HG03575 (cell line): ENCODE results near the gene GFER.

Source experiments
- ATAC-seq: cut with Tn5 transposase; IDR thresholded peaks from one replicate; pipeline ENCODE4 v1.9.1; 2021; ENCODE audit not compliant: unreplicated experiment, insufficient number of reproducible peaks, low FRiP score; ENCODE audit errors: extremely low read depth

GFER gene

DNA sequence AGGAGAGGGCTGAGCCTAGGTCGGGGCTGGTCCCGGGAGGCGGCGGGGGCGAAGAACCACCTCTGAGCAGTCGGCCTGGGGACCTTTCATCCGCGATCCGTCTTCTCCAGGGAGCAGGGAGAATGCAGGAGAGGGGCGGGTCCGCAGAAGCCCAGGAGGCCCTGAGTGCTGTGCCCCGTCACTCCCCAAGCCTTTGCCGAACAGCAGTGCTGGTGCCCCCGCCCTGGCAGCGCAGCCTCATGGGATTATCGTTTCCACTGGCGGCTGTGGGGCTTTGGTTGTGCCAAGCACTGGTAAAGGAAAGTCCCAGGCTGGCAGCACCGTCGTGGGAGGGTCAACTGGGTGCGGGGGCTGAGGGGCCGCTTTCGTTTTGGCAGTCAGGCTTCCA is 11.5 kb upstream of the GFER start:
- no peak for ATAC-seq

DNA sequence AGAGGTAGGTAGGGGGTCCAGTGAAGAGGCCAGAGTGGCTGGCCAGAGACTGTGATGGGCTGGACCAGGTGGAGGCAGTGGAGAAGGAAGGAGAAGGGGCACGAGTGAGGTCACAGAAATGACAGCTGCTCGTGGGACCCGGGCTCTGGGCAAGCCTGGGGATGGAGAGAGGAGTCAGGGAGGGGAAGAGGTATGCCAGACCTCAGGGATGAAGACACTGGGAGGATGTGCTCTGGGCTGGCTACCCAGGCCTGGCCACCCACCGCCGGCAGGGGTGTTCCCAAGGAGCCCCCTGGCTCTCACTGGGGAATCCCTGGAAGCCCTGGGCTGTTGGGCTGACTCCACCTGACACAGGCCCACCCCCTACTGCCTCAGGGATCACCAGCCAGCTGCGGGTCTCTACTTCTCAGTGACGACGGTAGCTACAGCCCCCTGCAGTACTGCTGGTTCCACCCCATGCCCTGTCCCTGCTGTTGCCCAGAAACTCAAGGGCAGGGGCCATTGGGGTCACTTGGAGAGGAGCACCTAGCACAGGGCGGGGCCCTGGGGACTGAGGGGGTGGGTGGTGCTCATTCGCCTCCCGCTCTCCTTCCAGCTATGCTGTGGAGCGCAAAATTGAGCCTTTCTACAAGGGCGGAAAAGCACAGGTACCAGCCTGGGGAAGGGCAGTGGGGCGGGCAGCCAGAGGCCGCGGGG is 10.4 kb upstream of the GFER start:
- no peak for ATAC-seq

GRCh38 chr16:1974157-1975070 is 9.6 kb upstream of the GFER start:
- ATAC-seq, result no peak

- ATAC-seq, result no peak
Observed at GRCh38 chr16:1975432-1976215, 8.4 kb upstream of the GFER start.

DNA sequence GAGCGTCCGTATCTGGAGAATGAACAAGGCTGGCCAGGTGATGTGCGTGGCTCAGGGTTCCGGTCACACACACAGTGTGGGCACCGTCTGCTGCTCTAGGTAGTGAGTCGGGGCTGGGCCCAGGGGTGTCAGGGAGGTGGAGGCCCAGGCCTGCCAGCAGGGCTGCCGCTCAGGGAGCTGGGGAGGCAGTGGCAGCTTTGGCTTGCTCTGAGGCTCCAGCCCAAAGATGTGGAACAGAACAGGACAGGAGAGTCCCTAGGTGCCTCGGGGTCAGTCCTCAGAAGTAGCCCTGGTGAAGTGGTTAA is 7.8 kb upstream of the GFER start:
- no peak for ATAC-seq

GRCh38 chr16:1976951-1977874 is 6.8 kb upstream of the GFER start:
- ATAC-seq, result no peak

DNA sequence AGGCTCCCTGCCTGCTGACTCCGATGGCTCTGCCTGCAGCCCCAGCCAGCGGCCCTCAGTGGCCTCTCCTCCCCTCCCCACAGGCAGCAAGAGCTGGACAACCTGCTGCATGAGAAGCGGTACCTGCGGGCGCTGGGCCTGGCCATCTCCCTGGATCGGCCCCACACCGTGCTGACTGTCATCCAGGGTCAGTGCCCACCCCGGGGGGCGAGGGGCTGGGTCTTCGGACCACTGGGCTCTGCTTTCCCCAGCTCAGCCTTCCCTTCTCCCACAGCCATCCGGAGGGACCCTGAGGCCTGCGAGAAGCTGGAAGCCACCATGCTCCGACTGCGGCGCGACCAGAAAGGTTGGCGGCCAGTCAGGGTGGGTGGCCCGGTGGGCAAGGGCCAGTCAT is 6.1 kb upstream of the GFER start:
- no peak for ATAC-seq

DNA sequence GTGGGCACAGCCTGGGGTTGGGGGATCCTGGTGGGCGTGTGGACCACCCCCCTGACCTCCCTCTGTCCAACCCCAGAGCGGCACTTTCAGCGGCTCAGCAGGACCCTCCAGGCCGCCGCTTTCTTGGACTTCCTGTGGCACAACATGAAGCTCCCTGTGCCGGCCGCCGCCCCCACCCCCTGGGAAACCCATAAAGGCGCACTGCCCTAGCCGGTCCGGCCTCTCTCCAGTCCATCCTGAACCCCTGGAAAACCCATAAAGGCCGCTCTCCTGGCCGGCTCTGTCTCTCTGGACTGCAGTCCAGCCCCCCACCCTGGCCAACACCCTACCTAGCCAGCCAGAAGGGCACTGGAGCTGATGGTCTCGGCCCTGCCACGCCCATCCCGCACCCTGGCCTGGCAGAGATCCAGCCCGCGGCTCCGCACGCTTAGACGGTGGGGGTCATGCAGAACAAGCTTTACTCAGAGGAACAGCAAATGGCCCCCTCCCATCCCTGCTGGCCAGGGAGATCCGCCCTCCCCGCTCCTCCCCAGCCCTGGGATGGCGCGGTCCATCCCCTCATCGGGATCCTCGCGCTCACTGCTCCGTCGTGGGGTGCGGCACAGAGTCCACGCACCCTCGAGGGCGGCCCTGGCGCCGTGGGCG is 5.4 kb upstream of the GFER start:
- ATAC-seq, result no peak

DNA sequence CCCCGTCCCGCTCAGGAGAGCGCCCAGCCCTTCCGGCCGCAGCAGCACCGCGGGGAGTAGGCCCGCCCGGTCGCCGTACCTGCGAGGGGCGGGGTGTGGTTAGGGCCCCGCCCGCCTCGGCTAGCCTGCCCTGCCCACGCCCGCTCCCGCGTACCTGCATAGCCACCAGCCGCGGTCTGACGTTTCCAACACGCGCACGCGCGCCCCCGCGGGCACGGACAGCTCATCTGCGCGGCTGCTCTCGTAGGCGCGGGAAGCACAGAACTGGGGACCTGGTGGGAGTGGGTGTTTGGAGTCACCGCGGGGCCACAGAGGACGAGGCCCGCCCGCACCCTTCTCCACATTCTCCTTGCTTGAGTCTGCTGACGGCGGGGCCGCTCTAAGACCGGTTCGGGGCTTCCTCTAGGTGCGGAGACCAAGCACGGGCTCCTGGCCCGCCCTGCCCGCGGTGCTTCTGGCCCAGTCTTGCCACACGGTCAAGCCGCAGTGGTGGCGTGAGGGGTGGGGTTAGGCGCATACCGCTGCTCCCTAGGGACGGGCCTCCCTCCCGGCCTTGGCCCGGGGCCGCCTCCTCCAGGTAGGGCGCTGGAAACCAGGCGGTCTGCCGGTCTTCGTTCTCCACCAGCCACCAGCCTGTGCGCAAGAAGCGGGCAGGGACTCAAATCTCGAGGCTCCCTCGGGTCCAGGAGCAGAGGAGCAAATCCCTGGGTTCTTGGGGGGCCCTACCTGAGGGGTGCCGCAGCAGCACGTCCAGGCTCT is 4.5 kb upstream of the GFER start:
- no peak for ATAC-seq

DNA sequence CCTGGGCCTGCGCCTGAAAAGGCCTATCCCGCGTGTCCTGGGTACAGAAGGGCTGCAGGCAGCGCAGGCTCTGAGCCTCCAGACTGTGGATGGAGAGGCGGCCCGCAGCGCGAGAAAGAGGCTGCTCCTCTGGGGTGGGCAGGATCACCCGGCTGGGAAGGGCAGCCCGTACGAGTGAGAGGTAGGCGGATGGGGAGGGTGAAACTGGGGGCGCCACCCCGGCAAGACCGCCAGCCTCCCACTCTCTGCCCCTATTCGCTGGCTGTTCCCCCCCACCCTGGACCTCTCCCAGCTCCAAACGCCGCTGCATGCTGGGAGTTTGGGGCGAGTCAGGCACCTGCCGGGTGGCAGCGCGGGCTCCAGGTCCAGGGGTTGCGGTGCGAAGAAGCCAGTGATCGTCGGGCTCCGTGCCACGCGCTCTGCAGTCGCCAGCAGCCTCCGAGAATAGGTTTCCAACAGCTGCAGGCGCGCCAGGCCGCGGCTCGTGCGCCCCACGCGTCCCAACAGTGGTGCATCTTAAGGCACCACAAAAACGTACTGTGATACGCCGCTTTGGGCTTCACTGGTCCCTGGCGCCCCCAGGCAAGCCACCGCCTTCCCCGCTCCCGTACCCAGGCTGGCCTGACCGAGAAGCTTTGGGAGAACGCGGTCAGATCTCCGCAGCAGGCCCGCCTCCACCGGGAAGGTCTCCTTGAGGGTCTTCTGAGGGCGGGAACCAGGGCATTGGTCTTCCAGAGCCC is 3.8 kb upstream of the GFER start:
- ATAC-seq, result no peak

- no peak for ATAC-seq
Observed at GRCh38 chr16:1980770-1981087, 3.3 kb upstream of the GFER start.

DNA sequence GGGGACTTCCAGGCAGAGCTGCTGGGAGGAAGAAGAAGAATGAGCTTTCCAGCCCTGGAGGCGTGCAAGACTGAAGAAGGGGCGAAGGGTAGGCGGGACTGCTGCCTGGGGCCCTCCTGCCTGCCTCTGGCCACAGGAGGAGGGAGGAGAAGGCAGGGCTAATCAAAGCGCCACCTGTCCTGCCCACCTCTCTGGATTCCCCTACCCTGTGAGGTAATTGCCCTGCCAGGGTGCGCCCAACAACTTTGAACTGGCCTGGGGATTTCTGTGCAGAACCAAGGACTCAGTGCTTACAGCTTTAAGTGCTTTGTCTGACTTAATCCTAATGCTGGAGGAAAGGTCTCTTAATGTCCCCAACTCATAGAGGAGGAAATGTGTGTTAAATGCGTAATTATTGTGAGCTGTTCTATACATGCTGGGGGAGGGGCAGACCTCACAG is 2.6 kb upstream of the GFER start, which contains the start of gene NOXO1:
TSS of gene NOXO1 (minus strand) at position 72 of the 439 bp plus-strand sequence. CDS start 290 bp downstream, outside the sequence.
- no peak for ATAC-seq

DNA sequence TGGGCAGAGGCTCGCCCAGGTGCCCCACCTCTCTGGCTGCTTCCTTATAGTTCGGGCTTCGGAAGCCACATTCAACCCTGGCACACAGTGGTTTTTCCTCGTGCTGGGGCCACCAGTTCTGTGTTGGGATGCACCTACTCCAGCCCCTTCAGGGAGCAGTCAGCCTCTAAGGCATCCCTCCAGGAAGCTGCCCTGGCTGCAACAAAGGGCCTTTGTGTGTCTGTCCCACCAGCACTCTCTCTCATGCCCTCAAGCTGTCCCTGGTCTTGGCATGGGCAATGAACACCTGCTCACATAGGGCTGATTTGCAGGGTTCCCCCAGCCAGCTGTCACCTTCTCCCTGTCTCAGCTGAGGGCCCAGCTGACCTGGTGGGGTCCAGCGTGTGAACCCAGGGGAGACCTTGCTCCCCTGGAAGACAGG is 2.0 kb upstream of the GFER start:
- no peak for ATAC-seq

DNA sequence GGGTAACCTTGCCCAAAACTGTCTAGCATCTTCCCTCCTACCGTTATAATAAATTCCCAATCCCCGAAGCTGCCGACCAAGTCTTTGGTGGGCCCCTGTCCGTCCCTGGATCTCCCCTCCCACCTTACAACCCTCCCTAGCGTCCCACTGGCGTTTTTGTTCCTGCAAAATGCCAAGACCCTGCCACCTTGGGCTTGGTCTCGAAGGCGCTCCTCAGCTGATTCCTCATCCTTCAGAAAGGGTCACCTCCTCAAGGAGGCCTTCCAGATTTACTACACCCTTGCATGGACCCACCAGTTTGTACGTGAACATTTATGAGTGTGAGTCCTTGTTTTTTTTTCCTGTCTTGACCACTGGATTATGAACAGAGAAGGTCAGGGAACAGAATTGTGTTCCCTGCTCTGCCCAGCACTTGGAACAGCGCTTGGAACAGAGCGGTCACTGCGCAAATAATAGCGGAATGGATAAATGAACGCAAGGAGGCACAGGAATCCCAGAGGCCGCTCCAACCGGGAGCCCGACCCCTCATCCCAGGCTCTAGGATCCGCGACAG is 926 bp upstream of the GFER start:
- no peak for ATAC-seq

- no peak for ATAC-seq
Observed at GRCh38 chr16:1984347-1985225, 593 bp downstream of the GFER start.
